ENCODE results near the gene CNOT1. TPM values are rescaled to one million over a fixed set of nuclear protein-coding genes. Genes with fewer than 3 reads are reported as not detected.
"Not testable (repeated sequence)": the region's sequence is repeated elsewhere in the genome, so short reads cannot be mapped to it uniquely, and the experiment has no call there.

The CNOT1 gene
- total RNA-seq, 1 experiment from 2014 or later, result 299 TPM

DNA sequence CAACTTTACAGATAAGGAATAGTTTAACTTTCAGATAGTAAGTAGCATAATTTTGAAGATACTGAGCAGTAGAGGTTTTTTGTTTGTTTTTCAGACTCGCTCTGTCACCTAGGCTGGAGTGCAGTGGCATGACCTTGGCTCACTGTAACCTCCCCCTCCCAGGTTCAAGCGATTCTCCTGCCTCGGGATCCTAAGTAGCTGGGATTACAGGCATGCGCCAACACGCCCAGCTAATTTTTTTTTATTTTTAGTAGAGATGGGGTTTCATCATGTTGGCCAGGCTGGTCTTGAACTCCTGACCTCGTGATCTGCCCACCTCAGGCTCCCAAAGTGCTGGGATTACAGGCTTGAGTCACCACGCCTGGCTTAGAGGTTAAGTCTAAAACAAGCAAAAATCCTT is 16.7 kb downstream of the CNOT1 start:
- not testable (repeated sequence) for H3K27me3 ChIP-seq (ENCODE audit: low read length); H3K4me3 ChIP-seq (ENCODE audit: low read length); DNase-seq; H3K27ac ChIP-seq (ENCODE audit: low read length); H3K4me2 ChIP-seq (ENCODE audit: low read depth, low read length, poor library complexity, severe bottlenecking); H3K4me1 ChIP-seq (ENCODE audit: low read length); H3K9me3 ChIP-seq (ENCODE audit: low read length); H3K9me2 ChIP-seq (replicated peaks; ENCODE audit: insufficient read depth, low read length); H2AFZ ChIP-seq (ENCODE audit: low read length); H3K9ac ChIP-seq (ENCODE audit: low read length)
- Histone ChIP-seq H3K36me3 (ENCODE audit: insufficient read depth, low read length) (peaks cover 17% of the 10 kb centered on the region; the same call in 1 of the 2 replicates), H4K20me1 (ENCODE audit: insufficient read depth, low read depth, low read length) (peaks cover 30% of the 10 kb centered on the region), H3K79me2 (ENCODE audit: low read length) (peaks cover 68% of the 10 kb centered on the region)

DNA sequence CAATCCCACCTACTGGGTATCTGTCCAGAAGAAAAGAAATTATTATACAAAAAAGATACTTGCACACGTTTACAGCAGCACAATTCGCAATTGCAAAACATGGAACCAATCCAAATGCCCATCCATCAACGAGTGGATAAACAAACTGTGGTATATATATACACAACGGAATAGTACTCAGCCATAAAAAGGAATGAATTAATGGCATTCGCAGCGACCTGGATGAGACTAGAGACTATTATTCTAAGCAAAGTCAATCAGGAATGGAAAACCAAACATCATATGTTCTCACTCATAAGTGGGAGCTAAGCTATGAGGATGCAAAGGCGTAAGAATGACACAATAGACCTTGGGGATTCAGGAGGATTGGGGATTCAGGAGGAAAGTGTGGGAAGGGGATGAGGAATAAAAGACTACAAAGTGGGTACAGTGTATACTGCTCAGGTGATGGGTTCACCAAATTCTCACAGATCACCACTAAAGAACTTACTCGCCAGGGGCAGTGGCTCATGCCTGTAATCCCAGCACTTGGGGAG is 21.0 kb downstream of the CNOT1 start:
- no peak overlapping the region for H2AFZ ChIP-seq (ENCODE audit: low read length)
- H3K27me3 ChIP-seq (ENCODE audit: low read length), result no peaks in the 10 kb centered on the region
- H3K4me2 ChIP-seq (ENCODE audit: low read depth, low read length, poor library complexity, severe bottlenecking), result no peak overlapping the region
- no peaks in the 10 kb centered on the region for H3K4me1 ChIP-seq (ENCODE audit: low read length)
- H3K27ac ChIP-seq (ENCODE audit: low read length), result no peak overlapping the region
- H3K4me3 ChIP-seq (ENCODE audit: low read length), result no peak overlapping the region
- H3K9me3 ChIP-seq (ENCODE audit: low read length), result no peaks in the 10 kb centered on the region
- H3K9ac ChIP-seq (ENCODE audit: low read length), result no peak overlapping the region
- no peak for DNase-seq
- H4K20me1 ChIP-seq (ENCODE audit: insufficient read depth, low read depth, low read length), result peaks cover 38% of the 10 kb centered on the region
- H3K9me2 ChIP-seq (replicated peaks; ENCODE audit: insufficient read depth, low read length), result no peaks in the 10 kb centered on the region
- peaks cover 14% of the 10 kb centered on the region for H3K36me3 ChIP-seq (ENCODE audit: insufficient read depth, low read length)
- peaks cover 90% of the 10 kb centered on the region for H3K79me2 ChIP-seq (ENCODE audit: low read length)

- Histone ChIP-seq H3K9ac (ENCODE audit: low read length) (no peak overlapping the region), H3K36me3 (ENCODE audit: insufficient read depth, low read length) (peaks cover 14% of the 10 kb centered on the region), H3K4me3 (ENCODE audit: low read length) (no peak overlapping the region), H3K9me2 (replicated peaks; ENCODE audit: insufficient read depth, low read length) (no peaks in the 10 kb centered on the region), H3K27ac (ENCODE audit: low read length) (no peak overlapping the region), H3K9me3 (ENCODE audit: low read length) (no peaks in the 10 kb centered on the region), H3K4me2 (ENCODE audit: low read depth, low read length, poor library complexity, severe bottlenecking) (no peak overlapping the region), H3K4me1 (ENCODE audit: low read length) (no peaks in the 10 kb centered on the region), H3K27me3 (ENCODE audit: low read length) (no peaks in the 10 kb centered on the region), H4K20me1 (ENCODE audit: insufficient read depth, low read depth, low read length) (peaks cover 49% of the 10 kb centered on the region), H2AFZ (ENCODE audit: low read length) (no peak overlapping the region), H3K79me2 (ENCODE audit: low read length) (peaks cover 93% of the 10 kb centered on the region)
- no peak for DNase-seq
These were observed 24.1 kb downstream of the CNOT1 start for GRCh38 chr16:58605562-58605961.

GRCh38 chr16:58591083-58591482 is 38.5 kb downstream of the CNOT1 start:
- peaks cover 16% of the 10 kb centered on the region for H4K20me1 ChIP-seq (ENCODE audit: insufficient read depth, low read depth, low read length)
- no peaks in the 10 kb centered on the region for H3K4me1 ChIP-seq (ENCODE audit: low read length)
- H3K36me3 ChIP-seq (ENCODE audit: insufficient read depth, low read length), result peaks cover 64% of the 10 kb centered on the region; the same call in 1 of the 2 replicates
- no peak for DNase-seq
- H3K9me2 ChIP-seq (replicated peaks; ENCODE audit: insufficient read depth, low read length), result no peaks in the 10 kb centered on the region
- H3K27ac ChIP-seq (ENCODE audit: low read length), result no peak overlapping the region
- H3K9ac ChIP-seq (ENCODE audit: low read length), result no peak overlapping the region
- no peaks in the 10 kb centered on the region for H3K27me3 ChIP-seq (ENCODE audit: low read length)
- no peak overlapping the region for H2AFZ ChIP-seq (ENCODE audit: low read length)
- H3K4me2 ChIP-seq (ENCODE audit: low read depth, low read length, poor library complexity, severe bottlenecking), result no peak overlapping the region
- H3K79me2 ChIP-seq (ENCODE audit: low read length), result peaks cover 62% of the 10 kb centered on the region
- H3K9me3 ChIP-seq (ENCODE audit: low read length), result no peaks in the 10 kb centered on the region
- H3K4me3 ChIP-seq (ENCODE audit: low read length), result no peak overlapping the region

DNA sequence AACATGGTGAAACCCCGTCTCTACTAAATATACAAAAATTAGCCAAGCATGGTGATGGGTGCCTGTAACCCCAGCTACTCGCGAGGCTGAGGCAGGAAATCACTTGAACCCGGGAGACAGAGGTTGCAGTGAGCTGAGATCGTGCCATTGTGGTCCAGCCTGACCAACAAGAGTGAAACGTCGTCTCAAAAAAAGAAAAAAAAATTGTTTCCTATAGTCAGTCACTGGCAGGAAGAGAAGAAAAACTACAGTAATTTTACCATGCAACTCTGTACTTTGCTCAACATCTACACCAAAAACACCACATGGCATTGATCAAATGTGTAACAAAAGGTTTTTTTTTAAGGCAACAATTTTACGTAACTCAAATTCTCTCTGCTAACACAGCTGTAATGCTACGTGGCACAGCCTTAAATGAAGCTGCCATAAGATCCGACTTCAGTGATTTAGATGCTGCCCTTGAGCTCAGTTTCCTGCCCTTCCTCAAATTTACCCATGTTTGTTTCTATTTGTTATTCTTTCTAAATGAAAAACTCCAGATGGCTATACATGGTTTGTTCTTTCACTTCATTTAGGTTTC is 40.2 kb downstream of the CNOT1 start:
- H3K4me3 ChIP-seq (ENCODE audit: low read length), result no peak overlapping the region
- H3K36me3 ChIP-seq (ENCODE audit: insufficient read depth, low read length), result peaks cover 69% of the 10 kb centered on the region; the same call in 1 of the 2 replicates
- no peaks in the 10 kb centered on the region for H3K4me1 ChIP-seq (ENCODE audit: low read length)
- H3K9me3 ChIP-seq (ENCODE audit: low read length), result no peaks in the 10 kb centered on the region
- no peak overlapping the region for H3K27ac ChIP-seq (ENCODE audit: low read length)
- no peak overlapping the region for H2AFZ ChIP-seq (ENCODE audit: low read length)
- H3K79me2 ChIP-seq (ENCODE audit: low read length), result peaks cover 61% of the 10 kb centered on the region
- peak; percentile 41 for DNase-seq
- H3K4me2 ChIP-seq (ENCODE audit: low read depth, low read length, poor library complexity, severe bottlenecking), result no peak overlapping the region
- peaks cover 17% of the 10 kb centered on the region for H4K20me1 ChIP-seq (ENCODE audit: insufficient read depth, low read depth, low read length)
- H3K9ac ChIP-seq (ENCODE audit: low read length), result no peak overlapping the region
- H3K27me3 ChIP-seq (ENCODE audit: low read length), result no peaks in the 10 kb centered on the region
- no peaks in the 10 kb centered on the region for H3K9me2 ChIP-seq (replicated peaks; ENCODE audit: insufficient read depth, low read length)

- H3K27me3 ChIP-seq (ENCODE audit: low read length), result no peaks in the 10 kb centered on the region
- peaks cover 17% of the 10 kb centered on the region for H4K20me1 ChIP-seq (ENCODE audit: insufficient read depth, low read depth, low read length)
- no peak overlapping the region for H3K27ac ChIP-seq (ENCODE audit: low read length)
- H3K4me1 ChIP-seq (ENCODE audit: low read length), result no peaks in the 10 kb centered on the region
- peaks cover 57% of the 10 kb centered on the region for H3K79me2 ChIP-seq (ENCODE audit: low read length)
- no peak for DNase-seq
- H3K36me3 ChIP-seq (ENCODE audit: insufficient read depth, low read length), result peaks cover 71% of the 10 kb centered on the region; the same call in 1 of the 2 replicates
- no peaks in the 10 kb centered on the region for H3K9me3 ChIP-seq (ENCODE audit: low read length)
- H3K9ac ChIP-seq (ENCODE audit: low read length), result no peak overlapping the region
- no peak overlapping the region for H2AFZ ChIP-seq (ENCODE audit: low read length)
- H3K4me3 ChIP-seq (ENCODE audit: low read length), result no peak overlapping the region
- H3K4me2 ChIP-seq (ENCODE audit: low read depth, low read length, poor library complexity, severe bottlenecking), result no peak overlapping the region
- H3K9me2 ChIP-seq (replicated peaks; ENCODE audit: insufficient read depth, low read length), result no peaks in the 10 kb centered on the region
These were observed 41.2 kb downstream of the CNOT1 start for GRCh38 chr16:58588406-58588805.

DNA sequence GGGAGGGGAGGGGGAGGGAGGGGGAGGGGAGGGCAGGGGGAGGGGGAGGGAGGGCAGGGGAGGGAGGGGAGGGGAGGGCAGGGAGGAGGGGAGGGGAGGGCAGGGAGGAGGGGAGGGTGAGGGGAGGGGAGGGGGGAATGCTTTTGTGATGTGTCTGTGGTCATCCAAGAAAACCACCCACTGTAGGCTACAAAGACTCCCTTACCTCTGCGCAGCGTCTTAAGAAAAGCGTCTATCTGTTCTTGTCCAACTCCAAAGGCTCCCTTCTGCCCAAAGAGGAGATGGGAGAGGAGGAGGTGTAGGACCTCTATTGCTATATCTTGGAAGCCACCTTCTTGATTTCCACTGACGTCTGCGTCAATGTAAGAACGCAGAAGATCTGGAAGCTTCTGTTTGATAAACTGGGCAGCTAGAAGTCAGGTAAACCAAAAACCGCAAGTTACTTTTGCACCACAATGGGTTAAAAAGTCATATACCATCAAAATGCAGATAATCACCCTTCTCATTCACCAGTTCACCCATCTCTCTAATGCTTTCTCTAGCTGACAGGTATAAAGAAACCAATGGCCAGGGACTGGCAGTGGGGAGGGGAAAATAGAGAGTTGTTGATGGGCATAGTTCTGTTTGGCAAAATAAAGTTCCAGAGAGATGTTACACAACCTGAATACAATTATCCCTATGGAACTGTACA is 43.1 kb downstream of the CNOT1 start:
- Histone ChIP-seq H3K9ac (ENCODE audit: low read length) (no peak overlapping the region), H3K36me3 (ENCODE audit: insufficient read depth, low read length) (peaks cover 76% of the 10 kb centered on the region; the same call in 1 of the 2 replicates), H3K4me1 (ENCODE audit: low read length) (no peaks in the 10 kb centered on the region), H4K20me1 (ENCODE audit: insufficient read depth, low read depth, low read length) (peaks cover 13% of the 10 kb centered on the region), H2AFZ (ENCODE audit: low read length) (no peak overlapping the region), H3K79me2 (ENCODE audit: low read length) (peaks cover 54% of the 10 kb centered on the region), H3K9me3 (ENCODE audit: low read length) (no peaks in the 10 kb centered on the region), H3K4me3 (ENCODE audit: low read length) (no peak overlapping the region), H3K4me2 (ENCODE audit: low read depth, low read length, poor library complexity, severe bottlenecking) (no peak overlapping the region), H3K9me2 (replicated peaks; ENCODE audit: insufficient read depth, low read length) (no peaks in the 10 kb centered on the region), H3K27ac (ENCODE audit: low read length) (no peak overlapping the region), H3K27me3 (ENCODE audit: low read length) (no peaks in the 10 kb centered on the region)
- DNase-seq, result no peak

DNA sequence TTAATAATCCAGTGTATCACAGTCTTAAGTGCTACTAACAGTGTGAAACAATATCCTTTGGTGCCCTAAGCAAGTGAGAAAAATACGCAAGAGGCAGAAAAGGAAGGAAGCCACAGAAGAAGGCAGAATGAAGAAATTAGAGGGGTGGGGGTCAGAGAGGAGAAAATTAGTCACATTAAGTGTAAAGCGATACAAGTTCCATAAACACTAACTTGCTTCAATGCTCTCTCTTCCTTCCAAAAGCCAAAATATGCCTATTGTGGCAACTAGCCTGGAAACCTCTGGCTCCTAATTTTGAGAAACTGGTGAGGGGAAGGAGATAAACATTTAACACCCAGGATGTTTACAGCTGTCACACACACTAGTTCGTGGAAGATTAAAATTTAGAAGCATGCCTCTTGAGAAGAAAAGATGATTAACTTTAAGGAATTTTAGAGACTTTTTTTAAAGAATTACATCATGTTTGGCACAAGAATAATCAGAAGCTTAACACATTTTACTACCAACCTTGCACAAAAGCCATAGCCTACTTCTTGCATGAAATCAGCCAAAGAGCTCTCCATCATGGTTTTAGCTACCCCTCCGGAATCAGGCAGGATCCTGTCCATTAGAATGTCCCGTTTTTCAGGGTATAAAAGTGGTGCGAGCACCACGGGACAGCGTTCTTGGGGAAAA is 44.7 kb downstream of the CNOT1 start:
- H3K9me2 ChIP-seq (replicated peaks; ENCODE audit: insufficient read depth, low read length), result no peaks in the 10 kb centered on the region
- no peaks in the 10 kb centered on the region for H3K9me3 ChIP-seq (ENCODE audit: low read length)
- H3K36me3 ChIP-seq (ENCODE audit: insufficient read depth, low read length), result peaks cover 78% of the 10 kb centered on the region; the same call in 1 of the 2 replicates
- no peak overlapping the region for H3K4me3 ChIP-seq (ENCODE audit: low read length)
- H2AFZ ChIP-seq (ENCODE audit: low read length), result no peak overlapping the region
- H3K4me2 ChIP-seq (ENCODE audit: low read depth, low read length, poor library complexity, severe bottlenecking), result no peak overlapping the region
- H3K79me2 ChIP-seq (ENCODE audit: low read length), result peaks cover 44% of the 10 kb centered on the region
- H3K27ac ChIP-seq (ENCODE audit: low read length), result no peak overlapping the region
- no peak for DNase-seq
- no peaks in the 10 kb centered on the region for H3K27me3 ChIP-seq (ENCODE audit: low read length)
- peaks cover 13% of the 10 kb centered on the region for H4K20me1 ChIP-seq (ENCODE audit: insufficient read depth, low read depth, low read length)
- H3K9ac ChIP-seq (ENCODE audit: low read length), result no peak overlapping the region
- H3K4me1 ChIP-seq (ENCODE audit: low read length), result no peaks in the 10 kb centered on the region

All from Karpas-422 (cell line).